ENCODE results near the gene ZNF235.
"Not testable (repeated sequence)": the region's sequence is repeated elsewhere in the genome, so short reads cannot be mapped to it uniquely, and the experiment has no call there.

Gene ZNF235

GRCh38 chr19:44304659-44305193, at the start of gene ZNF235:
ZNF235 (minus strand) TSS chr19:44305025; CDS start chr19:44303404, 1,621 bp downstream.
- DNase-seq (ENCODE audit: low read depth), result peak; percentile 95

GRCh38 chr19:44346556-44346955, 41.7 kb upstream of the ZNF235 start:
- DNase-seq (ENCODE audit: low read depth), result no peak

- no peak for DNase-seq (ENCODE audit: low read depth)
Measured at GRCh38 chr19:44345959-44346358, 41.1 kb upstream of the ZNF235 start.

- DNase-seq (ENCODE audit: low read depth), result no peak
Measured at GRCh38 chr19:44344255-44344654, 39.4 kb upstream of the ZNF235 start.

GRCh38 chr19:44341794-44342193, 37.0 kb upstream of the ZNF235 start:
- no peak for DNase-seq (ENCODE audit: low read depth)

GRCh38 chr19:44334639-44335038, 29.8 kb upstream of the ZNF235 start:
- not testable (repeated sequence) for DNase-seq (ENCODE audit: low read depth)

- no peak for DNase-seq (ENCODE audit: low read depth)
Measured at GRCh38 chr19:44332145-44332544, 27.3 kb upstream of the ZNF235 start.

- no peak for DNase-seq (ENCODE audit: low read depth)
Measured at GRCh38 chr19:44315883-44316282, 11.1 kb upstream of the ZNF235 start.

- DNase-seq (ENCODE audit: low read depth), result no peak
Measured at GRCh38 chr19:44313231-44313630, 8.4 kb upstream of the ZNF235 start.

GRCh38 chr19:44308011-44308410, 3.2 kb upstream of the ZNF235 start:
- DNase-seq (ENCODE audit: low read depth), result no peak

- DNase-seq (ENCODE audit: low read depth), result no peak
Measured at GRCh38 chr19:44306283-44306682, 1.5 kb upstream of the ZNF235 start.

- no peak for DNase-seq (ENCODE audit: low read depth)
Measured at GRCh38 chr19:44305457-44305856, 632 bp upstream of the ZNF235 start.

GRCh38 chr19:44303976-44304568, 753 bp downstream of the ZNF235 start:
- DNase-seq (ENCODE audit: low read depth), result no peak

- DNase-seq (ENCODE audit: low read depth), result no peak
Measured at GRCh38 chr19:44303320-44303719, 1.5 kb downstream of the ZNF235 start.

- DNase-seq (ENCODE audit: low read depth), result no peak
Measured at GRCh38 chr19:44284968-44285367, 19.9 kb downstream of the ZNF235 start.

- no peak for DNase-seq (ENCODE audit: low read depth)
Measured at GRCh38 chr19:44282846-44283245, 22.0 kb downstream of the ZNF235 start.

- DNase-seq (ENCODE audit: low read depth), result no peak
Measured at GRCh38 chr19:44280916-44281315, 23.9 kb downstream of the ZNF235 start.

- no peak for DNase-seq (ENCODE audit: low read depth)
Measured at GRCh38 chr19:44278181-44278690, 26.6 kb downstream of the ZNF235 start.

- no peak for DNase-seq (ENCODE audit: low read depth)
Measured at GRCh38 chr19:44277331-44277730, 27.5 kb downstream of the ZNF235 start.

- DNase-seq (ENCODE audit: low read depth), result no peak
Measured at GRCh38 chr19:44260695-44261446, 44.0 kb downstream of the ZNF235 start.

GRCh38 chr19:44260343-44260681, 44.5 kb downstream of the ZNF235 start:
- no peak for DNase-seq (ENCODE audit: low read depth)

- no peak for DNase-seq (ENCODE audit: low read depth)
Measured at GRCh38 chr19:44258835-44259413, 45.9 kb downstream of the ZNF235 start.

- no peak for DNase-seq (ENCODE audit: low read depth)
Measured at GRCh38 chr19:44258136-44258535, 46.7 kb downstream of the ZNF235 start.
